ENCODE results near the gene RETN.

Gene RETN

GRCh38 chr19:7645163-7645562, 23.7 kb upstream of the RETN start:
- no peak overlapping the region for H3K4me3 ChIP-seq (ENCODE audit: low read depth, low read length)
- TF ChIP-seq, protein P1, sequence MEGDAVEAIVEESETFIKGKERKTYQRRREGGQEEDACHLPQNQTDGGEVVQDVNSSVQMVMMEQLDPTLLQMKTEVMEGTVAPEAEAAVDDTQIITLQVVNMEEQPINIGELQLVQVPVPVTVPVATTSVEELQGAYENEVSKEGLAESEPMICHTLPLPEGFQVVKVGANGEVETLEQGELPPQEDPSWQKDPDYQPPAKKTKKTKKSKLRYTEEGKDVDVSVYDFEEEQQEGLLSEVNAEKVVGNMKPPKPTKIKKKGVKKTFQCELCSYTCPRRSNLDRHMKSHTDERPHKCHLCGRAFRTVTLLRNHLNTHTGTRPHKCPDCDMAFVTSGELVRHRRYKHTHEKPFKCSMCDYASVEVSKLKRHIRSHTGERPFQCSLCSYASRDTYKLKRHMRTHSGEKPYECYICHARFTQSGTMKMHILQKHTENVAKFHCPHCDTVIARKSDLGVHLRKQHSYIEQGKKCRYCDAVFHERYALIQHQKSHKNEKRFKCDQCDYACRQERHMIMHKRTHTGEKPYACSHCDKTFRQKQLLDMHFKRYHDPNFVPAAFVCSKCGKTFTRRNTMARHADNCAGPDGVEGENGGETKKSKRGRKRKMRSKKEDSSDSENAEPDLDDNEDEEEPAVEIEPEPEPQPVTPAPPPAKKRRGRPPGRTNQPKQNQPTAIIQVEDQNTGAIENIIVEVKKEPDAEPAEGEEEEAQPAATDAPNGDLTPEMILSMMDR (IDR thresholded peaks at IDR 0.05; ENCODE audit: low read depth, low read length), result no peak

DNA sequence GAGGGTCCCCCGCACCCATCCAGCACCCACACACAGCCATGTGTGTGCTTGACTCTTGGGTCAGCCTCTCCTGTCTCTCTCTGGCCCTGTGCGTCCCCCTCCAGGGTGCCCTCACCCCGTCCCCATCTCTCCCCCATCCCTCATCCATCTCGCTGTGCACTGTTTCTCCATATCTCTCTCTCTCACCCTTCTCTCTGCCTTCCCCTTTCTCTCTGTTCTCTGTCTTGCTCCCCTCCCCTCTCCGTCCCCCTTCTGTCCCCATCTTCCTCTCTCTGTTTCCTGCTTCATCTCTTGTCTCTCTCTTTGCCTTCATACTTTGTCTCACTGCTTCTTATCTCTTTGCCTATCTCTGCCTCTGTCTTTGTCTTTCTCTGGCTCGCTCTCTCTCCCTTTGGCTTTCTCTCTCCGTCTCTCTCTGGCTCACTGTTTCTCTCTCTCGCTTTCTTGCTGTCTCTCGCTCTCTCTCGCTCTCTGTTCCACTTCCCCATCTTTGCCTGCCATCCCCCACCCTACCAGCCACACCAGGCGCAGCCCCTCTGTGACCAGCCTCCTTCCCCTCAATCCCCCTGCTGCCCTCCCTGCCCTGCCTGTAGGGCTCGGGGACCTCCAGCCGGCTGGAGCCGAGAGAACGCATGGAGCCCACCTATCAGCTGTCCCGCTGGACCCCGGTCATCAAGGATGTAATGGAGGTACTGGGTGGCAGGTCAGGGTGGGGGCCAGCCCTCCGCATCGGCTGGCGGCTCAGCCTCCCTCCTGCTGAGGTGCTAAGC, 23.0 kb upstream of the RETN start:
- TF ChIP-seq, protein P1 (IDR thresholded peaks at IDR 0.05; ENCODE audit: low read depth, low read length), result no peak
- H3K4me3 ChIP-seq (ENCODE audit: low read depth, low read length), result no peak overlapping the region

- TF ChIP-seq, protein P1 (IDR thresholded peaks at IDR 0.05; ENCODE audit: low read depth, low read length), result no peak
- no peak overlapping the region for H3K4me3 ChIP-seq (ENCODE audit: low read depth, low read length)
Measured at GRCh38 chr19:7646426-7646700, 22.5 kb upstream of the RETN start.

GRCh38 chr19:7647156-7647555, 21.7 kb upstream of the RETN start:
- TF ChIP-seq, protein P1 (IDR thresholded peaks at IDR 0.05; ENCODE audit: low read depth, low read length), result no peak
- H3K4me3 ChIP-seq (ENCODE audit: low read depth, low read length), result no peak overlapping the region

- no peak overlapping the region for H3K4me3 ChIP-seq (ENCODE audit: low read depth, low read length)
- TF ChIP-seq, protein P1 (IDR thresholded peaks at IDR 0.05; ENCODE audit: low read depth, low read length), result no peak
Measured at GRCh38 chr19:7648265-7649014, 20.4 kb upstream of the RETN start.

GRCh38 chr19:7650148-7650547, 18.7 kb upstream of the RETN start:
- TF ChIP-seq, protein P1 (IDR thresholded peaks at IDR 0.05; ENCODE audit: low read depth, low read length), result no peak
- H3K4me3 ChIP-seq (ENCODE audit: low read depth, low read length), result no peak overlapping the region

GRCh38 chr19:7652061-7652641, 16.7 kb upstream of the RETN start:
- TF ChIP-seq, protein P1 (IDR thresholded peaks at IDR 0.05; ENCODE audit: low read depth, low read length), result peak; percentile 95
- peak overlapping the region; percentile 38 for H3K4me3 ChIP-seq (ENCODE audit: low read depth, low read length)

Measured in WI38 (cell line).